Testis (tissue), 2 donors: ENCODE measurements around the gene KCNRG.

Experiments used
- CTCF ChIP-seq, 3 experiments: fragments of 450-650 bp in 2 of 3; fragments of 200-600 bp in 1 of 3; sonication (generic) in 1 of 3; IDR thresholded peaks; one replicate each; pipeline ENCODE4 v1.5.1; 2016 to 2019; ENCODE audit warnings: antibody characterized with exemption in 3 of 3, mild to moderate bottlenecking in 2 of 3, moderate library complexity in 1 of 3
- POLR2A ChIP-seq: fragments of 450-650 bp; IDR thresholded peaks from one replicate; pipeline ENCODE4 v1.6.1; 2017; ENCODE audit warnings: antibody characterized with exemption, mild to moderate bottlenecking, moderate library complexity

GRCh38 chr13:50038266-50038665 lies 23.0 kb downstream of the KCNRG start:
- TF ChIP-seq CTCF (IDR thresholded peaks at IDR 0.05), result no peak
- TF ChIP-seq POLR2A, result no peak
